Osteoblast (primary cell): ENCODE results near the gene ENAH. TPM values are rescaled to one million over a fixed set of nuclear protein-coding genes. Genes with fewer than 3 reads are reported as not detected.

Experiments used
- DNase-seq: peaks from one replicate; pipeline ENCODE4 v3.0.0; 2011; ENCODE audit warnings: low spot score, mixed read lengths; ENCODE audit not compliant: insufficient read length; ENCODE audit errors: missing footprints
- H2AFZ ChIP-seq: 2 replicates; pipeline ENCODE4 v1.6.0; 2011; ENCODE audit warnings: mild to moderate bottlenecking, low read length
- H3K27ac ChIP-seq: 2 replicates; pipeline ENCODE4 v1.5.1; 2011; ENCODE audit warnings: mild to moderate bottlenecking, low read depth, low read length, moderate library complexity
- H3K27me3 ChIP-seq: 2 replicates; pipeline ENCODE4 v1.6.0; 2012; ENCODE audit warnings: mild to moderate bottlenecking, control low read depth, inconsistent platforms, low read length, moderate library complexity; ENCODE audit not compliant: insufficient read depth
- H3K36me3 ChIP-seq: 2 replicates; pipeline ENCODE4 v1.5.1; 2011; ENCODE audit warnings: mild to moderate bottlenecking, low read length, control low read depth, moderate library complexity; ENCODE audit not compliant: insufficient read depth
- H3K4me1 ChIP-seq: 2 replicates; pipeline ENCODE4 v1.5.1; 2011; ENCODE audit warnings: mild to moderate bottlenecking, low read length, control low read depth, moderate library complexity; ENCODE audit not compliant: insufficient read depth
- H3K4me2 ChIP-seq: 2 replicates; pipeline ENCODE4 v1.6.0; 2011; ENCODE audit warnings: mild to moderate bottlenecking, low read length; ENCODE audit not compliant: insufficient read depth
- H3K4me3 ChIP-seq: fragments of 200-600 bp; sonication (generic); 3 replicates; pipeline ENCODE4 v1.5.1; 2012; ENCODE audit warnings: mild to moderate bottlenecking, low read length, inconsistent platforms; ENCODE audit not compliant: insufficient read depth
- H3K79me2 ChIP-seq: 2 replicates; pipeline ENCODE4 v1.6.0; 2012; ENCODE audit warnings: mild to moderate bottlenecking, low read length, control low read depth, inconsistent platforms; ENCODE audit not compliant: insufficient read depth
- H3K9me3 ChIP-seq: 2 replicates; pipeline ENCODE4 v1.5.1; 2011; ENCODE audit warnings: low read depth, low read length, control low read depth
- H4K20me1 ChIP-seq: 2 replicates; pipeline ENCODE4 v1.6.0; 2012; ENCODE audit warnings: mild to moderate bottlenecking, low read length, control low read depth; ENCODE audit not compliant: insufficient read depth
- CTCF ChIP-seq: IDR thresholded peaks from 2 replicates; pipeline ENCODE4 v1.5.1; 2011; ENCODE audit warnings: mild to moderate bottlenecking, low read depth, low read length, moderate library complexity; ENCODE audit errors: extremely low read depth
- total RNA-seq: library from RNA; depleted of rRNA; stranded (reverse); fragments of >200 nt; gene quantifications from 2 replicates; pipeline ENCODE4 v1.2.3, GENCODE V29; 2012

The ENAH gene
- total RNA-seq, 1 donor: 453 TPM

- H3K9me3 ChIP-seq: no peaks in the 10 kb centered on the region
- no peak for DNase-seq
- H3K4me3 ChIP-seq: no peak overlapping the region
- no peak overlapping the region for H3K4me2 ChIP-seq
- peak overlapping the region; percentile 1 for H3K27ac ChIP-seq
- peaks cover 25% of the 10 kb centered on the region for H3K4me1 ChIP-seq
- H2AFZ ChIP-seq: no peak overlapping the region
- H4K20me1 ChIP-seq: peaks cover 81% of the 10 kb centered on the region
- no peak for TF ChIP-seq CTCF
- peaks cover 96% of the 10 kb centered on the region for H3K79me2 ChIP-seq
- H3K36me3 ChIP-seq: peaks cover 11% of the 10 kb centered on the region
- H3K27me3 ChIP-seq: no peaks in the 10 kb centered on the region
Observed at GRCh38 chr1:225578251-225578977, 74.5 kb downstream of the ENAH start.

GRCh38 chr1:225577241-225577640 is 75.7 kb downstream of the ENAH start:
- no peak overlapping the region for H3K4me2 ChIP-seq
- H3K4me1 ChIP-seq: peaks cover 33% of the 10 kb centered on the region
- DNase-seq: no peak

GRCh38 chr1:225573216-225573615 is 79.7 kb downstream of the ENAH start:
- no peaks in the 10 kb centered on the region for H3K9me3 ChIP-seq
- no peak overlapping the region for H3K4me2 ChIP-seq
- no peaks in the 10 kb centered on the region for H3K27me3 ChIP-seq
- peaks cover 32% of the 10 kb centered on the region for H3K4me1 ChIP-seq
- peaks cover 85% of the 10 kb centered on the region for H4K20me1 ChIP-seq
- peak overlapping the region; percentile 12 for H3K27ac ChIP-seq
- peaks cover 96% of the 10 kb centered on the region for H3K79me2 ChIP-seq
- no peak for TF ChIP-seq CTCF
- peaks cover 4% of the 10 kb centered on the region for H3K36me3 ChIP-seq
- no peak overlapping the region for H2AFZ ChIP-seq
- DNase-seq: no peak
- H3K4me3 ChIP-seq: no peak overlapping the region

More at GRCh38 chr1:225577241-225577640, 75.7 kb downstream of the ENAH start:
- Histone ChIP-seq H4K20me1 (peaks cover 85% of the 10 kb centered on the region), H3K27ac (no peak overlapping the region), H3K9me3 (no peaks in the 10 kb centered on the region), H3K36me3 (peaks cover 4% of the 10 kb centered on the region), H3K4me3 (no peak overlapping the region), H2AFZ (no peak overlapping the region), H3K27me3 (no peaks in the 10 kb centered on the region), H3K79me2 (peaks cover 96% of the 10 kb centered on the region)
- TF ChIP-seq CTCF: no peak

- H3K4me2 ChIP-seq: no peak overlapping the region
- TF ChIP-seq CTCF: peak; percentile 56
- DNase-seq: peak; percentile 66
- H3K36me3 ChIP-seq: peaks cover 4% of the 10 kb centered on the region
- peak overlapping the region; percentile 12 for H3K27ac ChIP-seq
- H3K9me3 ChIP-seq: no peaks in the 10 kb centered on the region
- no peak overlapping the region for H3K4me3 ChIP-seq
- H3K4me1 ChIP-seq: peaks cover 31% of the 10 kb centered on the region
- peaks cover 96% of the 10 kb centered on the region for H3K79me2 ChIP-seq
- H2AFZ ChIP-seq: no peak overlapping the region
- H3K27me3 ChIP-seq: no peaks in the 10 kb centered on the region
- peaks cover 85% of the 10 kb centered on the region for H4K20me1 ChIP-seq
Observed at GRCh38 chr1:225572422-225572821, 80.5 kb downstream of the ENAH start.
